Natural killer cell (primary cell): ENCODE results near the gene CCL15. TPM values are rescaled to one million over a fixed set of nuclear protein-coding genes. Genes with fewer than 3 reads are reported as not detected.

Source experiments
- ATAC-seq, 3 donors: fragments of 150-1000 bp in 2 of 3; fragments of 200-7000 bp in 1 of 3; cut with Tn5 transposase; 1 replicate in 1 of 3; 2 replicates in 2 of 3; pipeline ENCODE4 v1.10.0; 2021; ENCODE audit warnings: mild to moderate bottlenecking in 2 of 3, moderate library complexity in 2 of 3
- DNase-seq, 2 donors: peaks; one replicate each; pipeline versions ENCODE4 v3.0.0 to v3.0.0-alpha.2; 2013 to 2021; ENCODE audit warnings: mixed read lengths in 1 of 2
- H3K27ac ChIP-seq: one replicate; pipeline ENCODE4 v1.5.1; 2013; ENCODE audit warnings: mild to moderate bottlenecking, low read length
- H3K27me3 ChIP-seq: one replicate; pipeline ENCODE4 v1.6.1; 2013; ENCODE audit warnings: low read length; ENCODE audit not compliant: control insufficient read depth, insufficient read depth
- H3K36me3 ChIP-seq: one replicate; pipeline ENCODE4 v1.6.1; 2013; ENCODE audit warnings: low read length; ENCODE audit not compliant: control insufficient read depth, insufficient read depth
- H3K4me1 ChIP-seq: one replicate; pipeline ENCODE4 v1.6.1; 2013; ENCODE audit warnings: low read length; ENCODE audit not compliant: control insufficient read depth, insufficient read depth
- H3K4me3 ChIP-seq: one replicate; pipeline ENCODE4 v1.5.1; 2013; ENCODE audit warnings: low read length
- H3K9me3 ChIP-seq: one replicate; pipeline ENCODE4 v1.6.1; 2013; ENCODE audit warnings: low read length; ENCODE audit not compliant: control insufficient read depth, insufficient read depth
- H3K27ac Mint-ChIP-seq, 2 donors: one replicate each; pipeline ENCODE4 v1.8.0; 2022; ENCODE audit warnings: mild to moderate bottlenecking in 2 of 2, mixed read lengths in 2 of 2, moderate library complexity in 1 of 2
- H3K27me3 Mint-ChIP-seq, 2 donors: one replicate each; pipeline ENCODE4 v1.8.0; 2022; ENCODE audit warnings: low read depth in 2 of 2, mixed read lengths in 2 of 2
- H3K36me3 Mint-ChIP-seq: one replicate; pipeline ENCODE4 v1.8.0; 2022; ENCODE audit warnings: mixed read lengths
- H3K4me1 Mint-ChIP-seq, 2 donors: one replicate each; pipeline ENCODE4 v1.8.0; 2022; ENCODE audit warnings: mixed read lengths in 2 of 2
- H3K4me3 Mint-ChIP-seq: one replicate; pipeline ENCODE4 v1.8.0; 2022; ENCODE audit warnings: mild to moderate bottlenecking, moderate library complexity, mixed read lengths
- H3K9me3 Mint-ChIP-seq, 2 donors: one replicate each; pipeline ENCODE4 v1.8.0; 2022; ENCODE audit warnings: mixed read lengths in 2 of 2
- WGBS: methylation state at CpG from one replicate; pipeline ENCODE4 v1.1.7; 2013; ENCODE audit warnings: missing lambda C conversion rate; ENCODE audit not compliant: insufficient coverage; 5-methylcytosine and 5-hydroxymethylcytosine counted together
- intact Hi-C: fragments of 100-400 bp; cut with micrococcal nuclease; formaldehyde crosslinking; loops from one replicate; pipeline ENCODE4 v1.14.2; 2022
- total RNA-seq, 4 donors: library from RNA; stranded (reverse); fragments of 120-200 nt in 1 of 4; gene quantifications; one replicate each; pipeline versions ENCODE4 v1.2.3 to v1.2.4, GENCODE V29; 2013 to 2022
- TF ChIP-seq, protein P1 (sequence below): fragments of 200-600 bp; IDR thresholded peaks from one replicate; pipeline ENCODE4 v1.8.0; 2022; ENCODE audit warnings: antibody characterized with exemption

CCL15 gene
- total RNA-seq, 3 donors from 2014 or later (not counting 1 experiment from before 2014, with no cell fraction given) = not detected

DNA sequence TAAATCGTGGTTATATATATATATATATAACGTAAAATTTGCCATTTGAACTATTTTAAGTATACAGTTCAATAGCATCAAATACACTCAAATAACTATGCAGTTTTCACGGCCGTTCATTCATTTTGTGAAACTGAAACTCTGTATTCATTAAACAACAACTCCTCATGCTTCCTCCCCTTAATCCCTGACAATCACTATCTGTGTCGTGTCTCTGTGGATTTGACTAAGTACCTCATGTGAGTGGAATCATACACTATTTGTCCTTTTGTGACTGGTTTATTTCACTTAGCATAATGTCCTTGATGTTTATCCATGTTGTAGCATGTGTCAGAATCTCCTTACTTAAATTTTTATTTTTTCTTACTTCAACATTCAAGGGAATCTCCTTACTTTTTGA lies 13.6 kb upstream of the CCL15 start:
- intact Hi-C loops = no loop called here
- Mint-ChIP-seq H3K27me3 (no peaks in the 10 kb centered on the region), H3K9me3 (no peaks in the 10 kb centered on the region), H3K4me3 (no peak overlapping the region), H3K4me1 (peaks cover 47 to 49% of the 10 kb centered on the region in 2 donors), H3K36me3 (no peaks in the 10 kb centered on the region), H3K27ac (no peak overlapping the region)
- no peak for ATAC-seq
- Histone ChIP-seq H3K9me3 (peaks cover 3% of the 10 kb centered on the region), H3K27me3 (no peaks in the 10 kb centered on the region), H3K27ac (no peak overlapping the region), H3K4me3 (no peak overlapping the region), H3K36me3 (no peaks in the 10 kb centered on the region), H3K4me1 (peaks cover 5% of the 10 kb centered on the region)
- DNase-seq = no peak
- TF ChIP-seq, protein P1, sequence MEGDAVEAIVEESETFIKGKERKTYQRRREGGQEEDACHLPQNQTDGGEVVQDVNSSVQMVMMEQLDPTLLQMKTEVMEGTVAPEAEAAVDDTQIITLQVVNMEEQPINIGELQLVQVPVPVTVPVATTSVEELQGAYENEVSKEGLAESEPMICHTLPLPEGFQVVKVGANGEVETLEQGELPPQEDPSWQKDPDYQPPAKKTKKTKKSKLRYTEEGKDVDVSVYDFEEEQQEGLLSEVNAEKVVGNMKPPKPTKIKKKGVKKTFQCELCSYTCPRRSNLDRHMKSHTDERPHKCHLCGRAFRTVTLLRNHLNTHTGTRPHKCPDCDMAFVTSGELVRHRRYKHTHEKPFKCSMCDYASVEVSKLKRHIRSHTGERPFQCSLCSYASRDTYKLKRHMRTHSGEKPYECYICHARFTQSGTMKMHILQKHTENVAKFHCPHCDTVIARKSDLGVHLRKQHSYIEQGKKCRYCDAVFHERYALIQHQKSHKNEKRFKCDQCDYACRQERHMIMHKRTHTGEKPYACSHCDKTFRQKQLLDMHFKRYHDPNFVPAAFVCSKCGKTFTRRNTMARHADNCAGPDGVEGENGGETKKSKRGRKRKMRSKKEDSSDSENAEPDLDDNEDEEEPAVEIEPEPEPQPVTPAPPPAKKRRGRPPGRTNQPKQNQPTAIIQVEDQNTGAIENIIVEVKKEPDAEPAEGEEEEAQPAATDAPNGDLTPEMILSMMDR = no peak
- 96% methylated on average over 3 of the region's 5 CpGs for WGBS

DNA sequence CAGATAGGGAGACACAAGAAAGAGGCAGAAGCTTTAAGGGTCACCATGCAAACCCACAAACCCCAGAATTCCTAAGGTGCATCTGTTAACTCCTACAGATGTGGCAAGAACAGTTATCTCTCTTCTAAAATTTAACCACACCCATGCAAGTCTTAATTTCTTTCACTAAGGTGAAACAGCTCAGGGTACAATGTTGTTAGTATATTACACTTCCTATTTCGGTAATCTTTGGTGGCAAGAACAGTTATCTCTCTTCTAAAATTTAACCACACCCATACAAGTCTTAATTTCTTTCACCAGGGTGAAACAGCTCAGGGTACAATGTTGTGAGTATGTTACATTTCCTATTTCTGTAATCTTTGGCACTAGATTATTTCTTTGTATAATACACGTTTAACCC lies 9.8 kb upstream of the CCL15 start:
- Histone ChIP-seq H3K27me3 (no peaks in the 10 kb centered on the region), H3K9me3 (peaks cover 10% of the 10 kb centered on the region), H3K27ac (no peak overlapping the region), H3K36me3 (no peaks in the 10 kb centered on the region), H3K4me1 (no peaks in the 10 kb centered on the region), H3K4me3 (no peak overlapping the region)
- DNase-seq = no peak
- H3K4me1 Mint-ChIP-seq = peaks cover 27 to 34% of the 10 kb centered on the region in 2 donors
- H3K9me3 Mint-ChIP-seq = no peaks in the 10 kb centered on the region
- peak in 2 of 3 donors; percentile 32 to 34 for ATAC-seq
- no peaks in the 10 kb centered on the region for H3K27me3 Mint-ChIP-seq
- intact Hi-C loops = no loop called here
- peak overlapping the region; percentile 1 for H3K4me3 Mint-ChIP-seq
- H3K27ac Mint-ChIP-seq = peak overlapping the region; percentile 32 to 51
- WGBS = 73% methylated on average over 1 of the region's 2 CpGs
- no peaks in the 10 kb centered on the region for H3K36me3 Mint-ChIP-seq
- TF ChIP-seq, protein P1 = no peak

DNA sequence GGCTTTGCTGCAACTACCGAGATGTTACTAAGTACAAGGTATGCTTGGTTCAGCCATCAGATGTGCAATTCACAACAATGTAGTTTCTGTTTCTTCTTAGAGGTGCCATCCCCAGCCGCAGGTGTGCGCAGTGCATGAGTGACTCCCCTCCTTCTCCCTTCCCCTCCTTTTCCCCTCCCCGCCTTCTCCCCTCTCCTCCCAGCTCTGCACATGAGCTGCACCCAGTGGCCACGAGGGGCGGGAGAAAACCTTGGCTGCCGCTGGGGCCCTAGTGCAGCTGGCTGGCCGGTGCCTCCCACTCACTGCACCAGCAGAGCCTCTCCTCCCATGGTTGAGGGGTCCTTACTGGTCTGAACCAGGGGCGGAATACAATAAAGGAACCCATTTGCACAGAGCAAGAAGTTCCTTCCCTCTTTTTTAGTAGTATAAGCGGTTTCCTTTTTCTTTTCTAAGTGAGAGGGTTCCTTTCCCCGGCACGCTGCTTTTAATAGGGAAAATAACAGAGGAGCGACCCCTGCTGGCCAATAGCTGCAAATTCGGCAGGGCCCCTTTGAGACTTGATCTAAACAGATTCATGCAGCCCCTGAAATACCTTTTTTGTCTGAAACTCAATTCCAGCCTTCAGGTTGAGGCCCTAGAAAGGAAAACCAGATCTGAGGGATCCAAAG lies 7.8 kb upstream of the CCL15 start:
- Histone ChIP-seq H3K9me3 (peaks cover 10% of the 10 kb centered on the region), H3K4me3 (no peak overlapping the region), H3K36me3 (no peaks in the 10 kb centered on the region), H3K27ac (no peak overlapping the region), H3K4me1 (peaks cover 3% of the 10 kb centered on the region), H3K27me3 (no peaks in the 10 kb centered on the region)
- Mint-ChIP-seq H3K36me3 (no peaks in the 10 kb centered on the region), H3K9me3 (no peaks in the 10 kb centered on the region), H3K27me3 (no peaks in the 10 kb centered on the region), H3K27ac (no peak overlapping the region), H3K4me1 (peaks cover 36 to 46% of the 10 kb centered on the region in 2 donors), H3K4me3 (no peak overlapping the region)
- TF ChIP-seq, protein P1 = no peak
- intact Hi-C loops = no loop called here
- DNase-seq (peak in 1 of 2 donors; percentile 8), ATAC-seq (no peak)
- 81% methylated on average over 14 of the region's 14 CpGs for WGBS
